NCI-H748 treated with DMSO at 0.1 percent for 48 hours (cell line): ENCODE results near the gene TGFBR3L.
A peak's percentile ranks its signal among the peaks of the same experiment; 100 is the strongest.
"Not testable (repeated sequence)": the region's sequence is repeated elsewhere in the genome, so short reads cannot be mapped to it uniquely, and the experiment has no call there.

Source experiments
- DNase-seq: peaks from one replicate; lab custom pipeline; 2025; lab: John Stamatoyannopoulos, UW

TGFBR3L gene

GRCh38 chr19:7917267-7918061, 2.8 kb downstream of the TGFBR3L start:
- no peak for DNase-seq

GRCh38 chr19:7918062-7918614, 3.5 kb downstream of the TGFBR3L start:
- not testable (repeated sequence) for DNase-seq

GRCh38 chr19:7918615-7919421, 4.2 kb downstream of the TGFBR3L start:
- DNase-seq = no peak

- DNase-seq = peak; percentile 77
Observed at GRCh38 chr19:7919610-7920518, 5.2 kb downstream of the TGFBR3L start, which contains the start of gene SNAPC2. TSS of gene SNAPC2 (plus strand) at chr19:7920338. CDS start at chr19:7920367, 29 bp downstream.

- DNase-seq = peak; percentile 86
Observed at GRCh38 chr19:7920519-7921301, 6.1 kb downstream of the TGFBR3L start.

GRCh38 chr19:7921302-7921966, 6.8 kb downstream of the TGFBR3L start:
- DNase-seq = no peak

- DNase-seq = no peak
Observed at GRCh38 chr19:7921967-7922835, 7.6 kb downstream of the TGFBR3L start.

- DNase-seq = no peak
Observed at GRCh38 chr19:7922836-7923195, 8.2 kb downstream of the TGFBR3L start.

- DNase-seq = no peak
Observed at GRCh38 chr19:7923295-7924191, 8.9 kb downstream of the TGFBR3L start.

GRCh38 chr19:7924241-7924640, 9.6 kb downstream of the TGFBR3L start:
- DNase-seq = no peak

- no peak for DNase-seq
Observed at GRCh38 chr19:7924651-7925170, 10.1 kb downstream of the TGFBR3L start.

- DNase-seq = peak; percentile 4
Observed at GRCh38 chr19:7925171-7925851, 10.7 kb downstream of the TGFBR3L start.

GRCh38 chr19:7926021-7926726, 11.5 kb downstream of the TGFBR3L start, which contains the start of gene CTXN1:
TSS of gene CTXN1 (minus strand) at chr19:7926135. CDS start at chr19:7925538, 597 bp downstream.
- DNase-seq = peak; percentile 23

- DNase-seq = no peak
Observed at GRCh38 chr19:7926727-7927604, 12.3 kb downstream of the TGFBR3L start.

GRCh38 chr19:7927605-7928333, 13.1 kb downstream of the TGFBR3L start:
- DNase-seq = no peak
